GM18526 (cell line): ENCODE data around the gene FOXN4.

Experiments
- POLR2A ChIP-seq: IDR thresholded peaks from 3 replicates; pipeline ENCODE4 v1.6.1; 2011; ENCODE audit not compliant: insufficient read length; ENCODE audit errors: extremely low read depth

FOXN4 gene

GRCh38 chr12:109310247-109311125 is 1.4 kb upstream of the FOXN4 start:
- TF ChIP-seq POLR2A, result no peak

- no peak for TF ChIP-seq POLR2A
These were observed 530 bp upstream of the FOXN4 start for GRCh38 chr12:109309381-109310246.

- no peak for TF ChIP-seq POLR2A
These were observed 2.0 kb downstream of the FOXN4 start for GRCh38 chr12:109307051-109307450.

- no peak for TF ChIP-seq POLR2A
These were observed 3.5 kb downstream of the FOXN4 start for GRCh38 chr12:109305547-109305946.

GRCh38 chr12:109304485-109304884 is 4.6 kb downstream of the FOXN4 start:
- no peak for TF ChIP-seq POLR2A

GRCh38 chr12:109302770-109303169 is 6.3 kb downstream of the FOXN4 start:
- TF ChIP-seq POLR2A, result no peak

- no peak for TF ChIP-seq POLR2A
These were observed 6.7 kb downstream of the FOXN4 start for GRCh38 chr12:109302358-109302757.

GRCh38 chr12:109301643-109302168 is 7.4 kb downstream of the FOXN4 start:
- TF ChIP-seq POLR2A, result no peak

- no peak for TF ChIP-seq POLR2A
These were observed 9.2 kb downstream of the FOXN4 start for GRCh38 chr12:109299849-109300248.

GRCh38 chr12:109296431-109296830 is 12.7 kb downstream of the FOXN4 start:
- TF ChIP-seq POLR2A, result no peak

GRCh38 chr12:109295764-109296425 is 13.2 kb downstream of the FOXN4 start:
- TF ChIP-seq POLR2A, result no peak

- no peak for TF ChIP-seq POLR2A
These were observed 14.7 kb downstream of the FOXN4 start for GRCh38 chr12:109294286-109294796.

- TF ChIP-seq POLR2A, result no peak
These were observed 16.0 kb downstream of the FOXN4 start for GRCh38 chr12:109293106-109293505.

- TF ChIP-seq POLR2A, result no peak
These were observed 16.8 kb downstream of the FOXN4 start for GRCh38 chr12:109292342-109292711.
